Measurements from ENCODE around the gene ATPAF2. TPM values are rescaled to one million over a fixed set of nuclear protein-coding genes. Genes with fewer than 3 reads are reported as not detected.
A peak's percentile ranks its signal among the peaks of the same experiment; 100 is the strongest.

Gene ATPAF2
- polyA plus RNA-seq, 1 donor from 2014 or later, result 41.5 TPM

DNA sequence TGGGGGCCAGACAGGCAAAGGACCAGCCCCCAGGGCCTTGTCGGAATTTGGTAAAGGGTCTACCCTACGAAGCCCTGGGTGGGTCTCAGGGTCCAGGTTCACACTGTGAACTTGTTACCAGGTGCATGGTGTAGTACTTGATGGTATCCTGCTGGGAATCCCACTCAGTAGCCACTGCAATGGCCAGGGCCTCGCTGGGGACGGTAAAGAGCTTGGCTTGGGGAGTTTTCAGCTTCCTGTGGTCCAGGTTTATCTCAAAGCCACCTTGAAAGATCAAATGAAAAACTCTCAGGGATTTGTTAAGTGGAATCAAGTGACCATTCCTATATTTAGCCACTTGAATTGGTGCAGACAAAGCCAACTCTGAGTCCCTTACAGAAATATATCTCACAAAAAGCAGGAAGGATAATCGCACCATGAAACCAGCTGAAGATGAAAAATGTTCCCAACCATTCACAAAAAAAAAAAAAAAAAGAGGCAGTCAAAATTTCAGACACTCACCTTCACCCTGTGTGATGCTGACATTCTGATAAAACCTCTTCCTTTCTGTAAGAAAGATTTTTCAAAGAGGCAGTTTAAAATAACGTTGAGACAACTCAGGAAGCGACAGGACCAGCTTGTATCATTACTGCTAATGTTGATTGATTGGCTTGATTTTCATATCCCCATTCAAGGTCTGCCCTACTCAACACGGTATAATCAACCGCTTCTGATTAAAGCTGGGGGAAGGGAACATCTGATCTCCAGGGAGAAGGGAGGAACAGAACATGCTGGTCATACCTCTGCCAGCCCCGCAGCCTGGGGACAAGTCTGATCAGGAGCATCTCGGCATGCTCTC is 10.6 kb downstream of the ATPAF2 start:
- peaks cover 9 to 10% (median 9%) of the 10 kb centered on the region in 3 donors for H3K4me1 Mint-ChIP-seq
- no peaks in the 10 kb centered on the region for H3K27me3 Mint-ChIP-seq
- H3K36me3 Mint-ChIP-seq, result peaks cover 7% of the 10 kb centered on the region
- no peak overlapping the region for H3K4me3 Mint-ChIP-seq
- no peaks in the 10 kb centered on the region for H3K9me3 Mint-ChIP-seq
- no peak overlapping the region for H3K27ac Mint-ChIP-seq

DNA sequence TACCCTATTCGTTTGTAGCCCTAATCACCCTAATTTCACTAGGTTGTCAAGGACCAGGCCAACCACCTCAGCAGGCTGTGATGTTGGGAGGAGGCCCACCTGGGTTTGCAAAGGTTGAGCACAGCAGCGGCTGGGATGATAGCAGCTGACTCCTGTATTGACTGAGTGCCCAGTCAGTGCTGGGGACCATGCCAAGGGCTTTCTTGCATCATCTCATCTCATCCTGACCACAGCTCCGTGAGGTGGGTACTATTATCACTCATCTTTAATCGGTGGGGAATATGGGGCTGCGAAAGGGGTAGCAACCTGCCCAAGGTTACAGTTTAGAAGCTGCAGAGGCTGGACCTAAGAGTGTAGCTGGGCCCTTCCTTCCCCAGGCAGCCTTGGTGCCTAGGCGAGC is 11.7 kb downstream of the ATPAF2 start:
- H3K4me3 Mint-ChIP-seq, result no peak overlapping the region
- no peaks in the 10 kb centered on the region for H3K9me3 Mint-ChIP-seq
- no peak overlapping the region for H3K27ac Mint-ChIP-seq
- no peaks in the 10 kb centered on the region for H3K27me3 Mint-ChIP-seq
- H3K36me3 Mint-ChIP-seq, result peaks cover 7% of the 10 kb centered on the region
- peaks cover under 1 to 3% (median 2%) of the 10 kb centered on the region in 3 donors for H3K4me1 Mint-ChIP-seq

DNA sequence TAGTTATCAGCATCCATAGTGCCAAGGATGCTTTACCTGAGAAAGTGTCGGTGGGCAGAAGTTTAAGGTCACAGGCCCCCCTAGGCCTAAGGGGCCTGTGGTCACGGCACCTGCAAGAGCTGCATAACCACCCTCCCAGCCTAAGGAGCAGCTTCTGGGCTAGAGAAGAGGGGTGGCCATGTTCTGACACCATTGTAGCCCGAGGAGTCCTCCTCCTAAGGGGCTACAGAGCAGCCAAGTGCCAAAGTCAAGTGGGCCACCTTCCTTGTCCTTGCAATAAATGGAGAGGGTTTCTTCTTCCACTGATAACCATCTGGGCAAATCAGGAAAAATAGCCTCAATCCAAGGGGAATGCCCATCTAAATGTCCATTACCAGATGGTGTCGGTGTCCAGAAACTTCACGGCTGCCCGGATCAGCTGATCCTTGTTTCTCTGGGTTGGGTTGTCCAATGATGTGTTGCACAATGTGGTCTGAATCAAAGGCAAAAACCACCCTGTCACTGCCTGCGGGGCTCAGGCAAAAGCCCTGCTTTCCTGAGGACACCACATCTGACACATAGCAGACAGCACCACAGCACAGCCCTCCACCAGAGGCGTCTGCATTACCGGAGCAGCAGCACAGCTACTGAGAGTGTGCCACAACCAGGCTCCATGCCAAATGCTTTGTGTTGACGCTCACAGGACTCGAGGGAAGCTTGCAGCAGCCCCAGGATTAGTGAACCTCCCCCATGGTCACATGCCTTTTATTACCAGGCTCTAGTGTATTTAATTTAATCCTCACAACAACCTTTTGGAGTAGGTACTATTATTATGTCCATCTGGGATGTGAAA is 12.8 kb downstream of the ATPAF2 start:
- peak overlapping the region in 1 of 3 donors; percentile 45 for H3K27ac Mint-ChIP-seq
- H3K9me3 Mint-ChIP-seq, result no peaks in the 10 kb centered on the region
- peaks cover 7% of the 10 kb centered on the region for H3K36me3 Mint-ChIP-seq
- no peak overlapping the region for H3K4me3 Mint-ChIP-seq
- no peaks in the 10 kb centered on the region for H3K27me3 Mint-ChIP-seq
- H3K4me1 Mint-ChIP-seq, result peaks cover 0 to 3% (median 0%) of the 10 kb centered on the region in 3 donors

DNA sequence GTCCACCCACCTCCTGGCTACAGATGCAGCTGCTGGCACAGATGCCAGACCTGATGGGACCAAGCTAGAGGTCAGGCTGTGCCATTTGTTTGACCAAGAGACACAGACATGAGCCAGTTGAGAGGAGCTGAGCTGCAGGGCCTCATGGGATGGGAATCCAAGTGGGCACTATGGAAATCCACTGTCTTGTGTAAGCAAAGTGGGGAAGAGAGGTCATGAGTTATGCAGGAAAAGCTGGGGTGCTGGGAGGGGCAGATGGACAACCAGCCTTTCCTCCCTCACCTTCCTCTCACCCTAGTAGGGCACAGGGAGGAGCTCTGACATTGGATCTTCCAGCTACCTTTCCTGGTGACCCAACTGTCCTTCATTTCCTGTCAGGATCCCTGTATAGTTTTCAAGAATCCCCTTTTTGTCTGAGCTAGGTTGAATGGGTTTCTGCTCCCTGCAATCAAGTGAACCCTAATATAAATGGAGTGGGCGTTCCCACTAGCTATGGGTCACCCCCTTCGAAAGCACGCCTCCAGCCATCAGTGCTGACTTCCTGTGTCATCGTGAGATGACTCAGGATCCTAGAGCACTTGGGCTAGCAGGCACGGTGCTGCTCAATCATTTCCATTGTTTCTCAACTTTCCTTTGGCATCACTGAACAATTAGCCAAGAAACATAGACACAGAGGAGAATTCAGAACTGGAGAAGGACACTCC is 13.6 kb downstream of the ATPAF2 start:
- no peaks in the 10 kb centered on the region for H3K9me3 Mint-ChIP-seq
- H3K4me1 Mint-ChIP-seq, result peaks cover 0 to 3% (median 0%) of the 10 kb centered on the region in 3 donors
- no peaks in the 10 kb centered on the region for H3K27me3 Mint-ChIP-seq
- peaks cover 7% of the 10 kb centered on the region for H3K36me3 Mint-ChIP-seq
- H3K4me3 Mint-ChIP-seq, result no peak overlapping the region
- peak overlapping the region in 1 of 3 donors; percentile 45 for H3K27ac Mint-ChIP-seq

DNA sequence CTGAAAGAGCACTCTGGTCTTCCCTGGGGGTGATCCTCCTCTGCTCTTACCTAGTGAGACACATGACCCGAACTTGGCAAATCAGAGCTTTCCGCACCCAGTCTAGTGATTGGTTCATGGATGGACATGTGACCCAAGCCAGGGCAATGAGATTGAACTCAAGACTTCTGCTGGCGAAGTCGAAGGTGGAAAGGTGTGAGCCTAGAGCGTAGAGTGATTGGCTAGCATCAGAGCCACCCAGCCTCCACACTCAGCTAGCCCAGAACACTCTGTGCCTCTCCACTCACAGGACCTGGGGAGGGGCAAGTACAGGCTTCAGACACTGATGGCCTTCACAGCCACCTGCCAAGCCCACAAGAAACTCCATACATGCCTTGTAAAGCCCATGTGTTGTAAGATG is 17.6 kb downstream of the ATPAF2 start:
- H3K36me3 Mint-ChIP-seq, result peaks cover 4% of the 10 kb centered on the region
- H3K9me3 Mint-ChIP-seq, result no peaks in the 10 kb centered on the region
- no peaks in the 10 kb centered on the region for H3K27me3 Mint-ChIP-seq
- H3K4me1 Mint-ChIP-seq, result peaks cover 0 to 3% (median 0%) of the 10 kb centered on the region in 3 donors
- H3K27ac Mint-ChIP-seq, result no peak overlapping the region
- no peak overlapping the region for H3K4me3 Mint-ChIP-seq

DNA sequence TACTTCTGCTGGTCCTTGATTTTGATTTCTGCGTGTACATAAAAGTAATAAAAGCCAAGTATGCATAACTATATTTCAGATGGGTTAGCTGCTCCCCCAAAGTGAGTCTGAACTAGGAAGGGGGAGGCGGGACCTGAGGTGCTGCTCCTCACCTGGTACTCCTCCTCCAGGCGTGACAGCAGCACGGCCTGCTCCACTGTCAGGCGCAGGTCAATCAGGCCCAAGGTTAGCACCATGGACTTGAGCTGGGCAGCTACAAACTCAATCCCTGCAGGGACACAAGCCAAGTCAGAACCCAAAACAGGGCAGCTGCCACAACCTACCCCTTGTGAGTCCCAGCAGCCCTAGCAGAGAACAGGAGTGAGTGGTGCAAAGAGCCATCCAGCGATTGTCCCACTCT is 18.0 kb downstream of the ATPAF2 start:
- Mint-ChIP-seq H3K9me3 (no peaks in the 10 kb centered on the region), H3K36me3 (peaks cover 4% of the 10 kb centered on the region), H3K27me3 (no peaks in the 10 kb centered on the region), H3K27ac (no peak overlapping the region), H3K4me3 (no peak overlapping the region), H3K4me1 (peaks cover 0 to 3% (median 0%) of the 10 kb centered on the region in 3 donors)

DNA sequence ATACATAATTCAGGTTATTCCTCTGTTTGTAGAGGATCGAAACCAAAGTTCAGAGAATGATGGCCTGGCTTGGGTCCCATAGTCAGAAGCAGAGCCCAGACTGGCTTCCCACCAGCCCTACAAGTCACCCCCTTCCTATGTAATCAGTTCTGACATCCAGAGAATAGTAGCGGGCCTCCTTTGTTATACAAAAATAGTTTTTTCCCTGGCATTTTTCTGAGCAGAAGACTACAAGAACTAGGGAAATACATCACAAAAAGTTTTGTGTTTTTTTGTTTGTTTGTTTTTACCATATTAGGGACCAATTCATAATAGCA is 19.2 kb downstream of the ATPAF2 start:
- H3K27ac Mint-ChIP-seq, result no peak overlapping the region
- no peaks in the 10 kb centered on the region for H3K4me1 Mint-ChIP-seq
- no peak overlapping the region for H3K4me3 Mint-ChIP-seq
- no peaks in the 10 kb centered on the region for H3K9me3 Mint-ChIP-seq
- no peaks in the 10 kb centered on the region for H3K27me3 Mint-ChIP-seq
- peaks cover 1% of the 10 kb centered on the region for H3K36me3 Mint-ChIP-seq

DNA sequence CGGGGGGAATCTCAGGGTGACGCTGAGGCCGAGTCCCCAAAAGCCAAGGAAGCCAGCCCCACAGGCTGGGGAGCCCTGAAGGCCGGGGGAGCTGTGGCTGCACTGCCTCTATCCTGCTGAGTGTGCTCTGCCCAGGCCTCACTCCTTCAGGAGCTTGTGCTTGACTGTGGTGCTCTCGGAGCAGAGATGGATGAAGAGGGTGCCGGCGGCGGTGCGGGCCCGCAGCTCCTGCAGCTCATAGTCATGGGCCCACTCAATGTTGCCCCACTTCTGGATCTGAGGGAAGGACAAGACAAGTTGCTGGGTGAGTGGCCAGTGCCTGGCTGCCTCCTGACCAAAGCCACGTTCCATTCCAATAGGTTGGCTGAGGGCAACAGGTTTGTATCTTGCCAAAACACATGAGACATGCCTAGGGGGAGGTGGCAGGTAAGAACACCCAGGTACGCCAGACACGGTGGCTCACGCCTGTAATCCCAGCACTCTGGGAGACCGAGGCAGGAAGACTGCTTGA is 20.5 kb downstream of the ATPAF2 start:
- peaks cover 1% of the 10 kb centered on the region for H3K36me3 Mint-ChIP-seq
- H3K9me3 Mint-ChIP-seq, result no peaks in the 10 kb centered on the region

DNA sequence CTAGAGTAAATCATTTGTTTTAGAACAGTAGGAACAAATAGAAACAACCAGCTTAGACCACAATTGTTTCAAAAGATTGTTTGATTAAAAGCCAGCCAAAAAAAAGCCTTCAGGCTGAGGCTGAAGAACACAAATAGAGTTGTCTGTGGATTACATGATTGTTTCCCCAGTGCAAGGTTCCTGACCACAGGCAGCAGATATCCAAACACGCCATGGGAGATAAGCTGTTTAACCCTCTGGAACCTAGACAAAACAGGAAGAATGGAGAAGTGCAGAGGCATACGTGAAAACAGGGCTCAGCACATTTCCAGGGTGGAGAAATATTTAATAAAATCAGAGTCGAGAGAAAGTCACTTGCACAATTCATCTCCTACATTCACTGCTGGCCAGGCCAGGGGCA is 21.0 kb downstream of the ATPAF2 start:
- Mint-ChIP-seq H3K27ac (no peak overlapping the region), H3K27me3 (no peaks in the 10 kb centered on the region), H3K9me3 (no peaks in the 10 kb centered on the region), H3K4me1 (no peaks in the 10 kb centered on the region), H3K36me3 (peaks cover 1% of the 10 kb centered on the region), H3K4me3 (no peak overlapping the region)

More for the DNA sequence above, 20.5 kb downstream of the ATPAF2 start:
- no peaks in the 10 kb centered on the region for H3K4me1 Mint-ChIP-seq
- no peaks in the 10 kb centered on the region for H3K27me3 Mint-ChIP-seq
- no peak overlapping the region for H3K27ac Mint-ChIP-seq
- peak overlapping the region in 1 of 4 donors; percentile 13 for H3K4me3 Mint-ChIP-seq

DNA sequence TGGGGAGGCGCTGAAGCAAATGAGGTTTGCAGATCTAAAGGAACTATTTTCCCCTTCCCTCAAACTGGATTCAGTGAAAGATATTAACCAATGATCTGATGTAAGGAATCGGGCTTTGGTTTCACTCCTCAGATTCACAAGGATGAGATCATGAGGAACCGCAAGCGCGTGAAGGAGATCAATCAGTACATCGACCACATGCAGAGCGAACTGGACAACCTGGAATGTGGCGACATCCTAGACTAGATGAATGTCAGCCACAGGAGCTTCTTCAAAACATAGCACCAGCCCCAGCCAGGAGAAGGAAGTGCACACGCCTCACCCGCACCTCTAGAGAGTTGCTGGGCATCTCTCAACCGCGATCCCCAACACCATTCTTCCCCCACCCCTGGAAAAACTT is 22.5 kb downstream of the ATPAF2 start:
- peaks cover 0 to 3% (median 0%) of the 10 kb centered on the region in 3 donors for H3K4me1 Mint-ChIP-seq
- peaks cover 5% of the 10 kb centered on the region for H3K36me3 Mint-ChIP-seq
- H3K4me3 Mint-ChIP-seq, result no peak overlapping the region
- no peaks in the 10 kb centered on the region for H3K27me3 Mint-ChIP-seq
- H3K27ac Mint-ChIP-seq, result no peak overlapping the region
- no peaks in the 10 kb centered on the region for H3K9me3 Mint-ChIP-seq

DNA sequence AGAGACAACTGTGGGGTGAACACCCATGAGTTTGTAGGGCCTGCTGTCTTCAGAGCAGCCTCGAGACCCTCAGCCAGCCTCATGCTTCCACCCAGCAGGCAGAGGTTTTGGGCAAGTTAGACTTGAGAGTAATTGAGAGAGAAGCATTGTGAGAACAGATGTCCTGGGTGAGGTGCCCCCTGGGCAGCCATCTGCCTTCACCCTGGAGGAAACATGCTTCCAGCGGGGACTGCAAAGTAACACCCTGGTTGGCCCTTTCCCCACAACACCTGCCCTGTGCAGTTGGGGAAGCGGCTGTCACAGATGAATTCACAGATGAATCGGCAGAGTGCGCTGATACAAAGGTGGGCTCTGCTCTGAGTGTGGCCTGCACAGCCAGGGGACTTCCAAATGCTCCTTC is 23.4 kb downstream of the ATPAF2 start:
- peaks cover 8% of the 10 kb centered on the region for H3K36me3 Mint-ChIP-seq
- no peaks in the 10 kb centered on the region for H3K27me3 Mint-ChIP-seq
- no peak overlapping the region for H3K27ac Mint-ChIP-seq
- H3K4me1 Mint-ChIP-seq, result peaks cover 0 to 3% (median 0%) of the 10 kb centered on the region in 3 donors
- no peak overlapping the region for H3K4me3 Mint-ChIP-seq
- no peaks in the 10 kb centered on the region for H3K9me3 Mint-ChIP-seq

DNA sequence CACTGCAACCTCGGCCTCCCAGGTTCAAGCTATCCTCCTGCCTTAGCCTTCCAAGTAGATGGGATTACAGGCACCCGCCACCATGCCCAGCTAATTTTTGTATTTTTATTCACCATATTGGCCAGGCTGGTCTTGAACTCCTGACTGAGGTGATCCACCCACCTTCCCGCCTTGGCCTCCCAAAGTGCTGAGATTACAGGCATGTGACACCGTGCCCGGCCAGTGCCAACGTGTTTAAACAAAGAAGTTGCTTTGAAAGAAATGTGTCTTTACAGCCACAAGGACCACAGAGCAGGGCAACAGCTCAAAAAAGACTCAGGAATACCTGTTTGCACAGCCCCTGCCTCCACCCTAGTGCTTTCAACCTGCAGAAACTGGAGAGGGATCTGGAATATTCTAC is 25.0 kb downstream of the ATPAF2 start:
- Mint-ChIP-seq H3K27ac (no peak overlapping the region), H3K9me3 (no peaks in the 10 kb centered on the region), H3K4me1 (peaks cover 0 to 3% (median 0%) of the 10 kb centered on the region in 3 donors), H3K4me3 (no peak overlapping the region), H3K27me3 (no peaks in the 10 kb centered on the region), H3K36me3 (peaks cover 14% of the 10 kb centered on the region)

DNA sequence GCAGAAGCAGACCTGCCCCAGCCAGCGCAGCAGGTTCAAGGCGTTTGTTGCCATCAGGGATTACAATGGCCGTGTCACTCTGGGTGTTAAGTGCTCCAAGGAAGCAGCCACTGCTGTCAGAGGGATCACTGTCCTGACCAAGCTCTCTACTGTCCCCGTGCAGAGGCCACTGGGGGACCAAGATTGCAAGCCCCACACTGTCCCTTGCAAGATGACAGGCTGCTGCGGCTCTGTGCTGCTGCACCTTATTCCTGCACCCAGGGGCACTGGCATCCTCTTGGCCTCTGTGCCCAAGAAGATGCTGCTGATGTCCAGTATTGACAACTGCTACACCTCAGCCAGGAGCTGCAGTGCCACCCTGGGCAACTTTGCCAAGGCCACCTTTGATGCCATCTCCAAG is 27.7 kb downstream of the ATPAF2 start:
- Mint-ChIP-seq H3K36me3 (peaks cover 20% of the 10 kb centered on the region), H3K27me3 (no peaks in the 10 kb centered on the region)

DNA sequence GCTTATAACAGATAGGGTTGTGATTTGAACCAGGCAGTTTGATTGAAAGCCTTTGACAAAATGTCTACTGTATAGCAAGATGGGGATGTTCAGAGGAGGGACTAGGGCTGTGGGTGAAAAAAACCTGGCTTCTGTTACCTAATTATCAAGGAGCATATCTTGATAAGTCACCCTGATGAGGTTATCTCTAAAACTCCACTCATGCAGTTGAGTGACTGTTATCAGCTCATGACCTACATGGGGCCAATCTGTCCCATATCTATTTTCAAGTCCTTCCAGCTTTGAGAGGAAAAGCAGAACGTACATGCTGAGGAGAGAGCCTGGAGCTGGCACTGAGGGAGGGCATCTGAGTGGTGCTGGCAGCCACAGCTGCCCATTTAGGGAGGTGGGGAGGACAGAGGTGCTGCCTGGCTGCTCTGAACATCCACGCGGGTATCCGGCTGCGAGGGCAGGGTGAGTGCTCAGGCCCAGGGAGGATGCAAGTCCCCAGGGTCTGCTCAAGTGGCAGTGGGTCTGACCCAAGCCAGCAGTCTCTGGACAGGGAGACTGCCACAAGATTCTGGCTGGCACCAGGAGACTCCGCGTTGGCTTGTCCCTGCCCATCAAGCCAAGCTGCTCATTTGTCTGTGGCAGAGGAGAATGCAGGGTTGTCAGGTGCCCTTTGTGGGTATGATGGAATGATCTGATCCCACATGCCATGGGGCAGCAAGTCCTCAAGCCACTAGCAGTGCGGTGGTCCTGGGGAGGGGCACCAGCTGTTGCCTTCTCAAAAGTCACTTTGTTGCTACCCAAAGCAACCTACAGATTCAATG is 29.2 kb downstream of the ATPAF2 start:
- Mint-ChIP-seq H3K9me3 (no peaks in the 10 kb centered on the region), H3K4me1 (peaks cover 0 to 9% (median 0%) of the 10 kb centered on the region in 3 donors), H3K27me3 (no peaks in the 10 kb centered on the region), H3K36me3 (peaks cover 24% of the 10 kb centered on the region), H3K4me3 (no peak overlapping the region), H3K27ac (no peak overlapping the region)

More for the DNA sequence above, 27.7 kb downstream of the ATPAF2 start:
- no peaks in the 10 kb centered on the region for H3K9me3 Mint-ChIP-seq
- no peak overlapping the region for H3K27ac Mint-ChIP-seq
- H3K4me1 Mint-ChIP-seq, result peaks cover 0 to 6% (median 0%) of the 10 kb centered on the region in 3 donors
- H3K4me3 Mint-ChIP-seq, result no peak overlapping the region
